OCI-LY7 (cell line): ENCODE measurements around the gene CNKSR2. TPM values are rescaled to one million over a fixed set of nuclear protein-coding genes. Genes with fewer than 3 reads are reported as not detected.

Experiments used
- BruUV-seq: library from RNA; stranded (reverse); fragments of 400-500 nt; replicated peaks from 2 replicates; lab custom pipeline; 2021; lab: Mats Ljungman, UMichigan
- CTCF ChIA-PET: fragments of 300-600 bp; sonication (Branson Sonifier 250); formaldehyde crosslinking; loops from one replicate; lab custom pipeline; 2022; ENCODE audit warnings: antibody characterized with exemption; ENCODE audit not compliant: unreplicated experiment; lab: Charles Lee
- POLR2A ChIA-PET: fragments of 300-600 bp; sonication (Branson Sonifier 250); formaldehyde crosslinking; loops from one replicate; lab custom pipeline; 2022; ENCODE audit warnings: antibody characterized with exemption; lab: Charles Lee
- DNase-seq: peaks from one replicate; pipeline ENCODE4 v3.0.0-alpha.2; 2015; ENCODE audit warnings: low spot score
- H2AFZ ChIP-seq: fragments of 200-600 bp; sonication (generic), shearing (Covaris generic); 2 replicates; pipeline ENCODE4 v1.6.1; 2014; ENCODE audit warnings: mild to moderate bottlenecking, antibody characterized with exemption, low read length, moderate library complexity
- H3K27ac ChIP-seq: fragments of 200-600 bp; sonication (generic); 2 replicates; pipeline ENCODE4 v1.5.1; 2014; ENCODE audit warnings: mixed run types, low read depth, mild to moderate bottlenecking, moderate library complexity, low read length, inconsistent platforms; ENCODE audit not compliant: poor library complexity, severe bottlenecking
- H3K36me3 ChIP-seq: fragments of 200-600 bp; sonication (generic); 2 replicates; pipeline ENCODE4 v1.6.1; 2014; ENCODE audit warnings: mild to moderate bottlenecking, antibody characterized with exemption, low read length, moderate library complexity, mixed read lengths; ENCODE audit not compliant: insufficient read depth
- H3K4me1 ChIP-seq: fragments of 200-600 bp; sonication (generic); 2 replicates; pipeline ENCODE4 v1.5.1; 2014; ENCODE audit warnings: mild to moderate bottlenecking, low read length; ENCODE audit not compliant: insufficient read depth, poor library complexity, severe bottlenecking
- H3K4me2 ChIP-seq: fragments of 200-600 bp; sonication (generic); 2 replicates; pipeline ENCODE4 v1.6.1; 2014; ENCODE audit warnings: mild to moderate bottlenecking, low read length
- H3K4me3 ChIP-seq: fragments of 200-600 bp; sonication (generic); 2 replicates; pipeline ENCODE4 v1.5.1; 2014; ENCODE audit warnings: mild to moderate bottlenecking, low read depth, low read length; ENCODE audit not compliant: poor library complexity, severe bottlenecking
- H3K79me2 ChIP-seq: fragments of 200-600 bp; sonication (generic); 2 replicates; pipeline ENCODE4 v1.6.1; 2016; ENCODE audit warnings: low read depth, mild to moderate bottlenecking, low read length, moderate library complexity, mixed read lengths; ENCODE audit not compliant: insufficient read depth
- H3K9me2 ChIP-seq: fragments of 200-600 bp; sonication (generic); 2 replicates; pipeline ENCODE4 v1.6.1; 2016; ENCODE audit warnings: mild to moderate bottlenecking, low read length, mixed read lengths; ENCODE audit not compliant: insufficient read depth
- H3K9me3 ChIP-seq: fragments of 200-600 bp; sonication (generic); 2 replicates; pipeline ENCODE4 v1.6.1; 2014; ENCODE audit warnings: mild to moderate bottlenecking, mixed run types, low read length, mixed read lengths
- H4K20me1 ChIP-seq: fragments of 200-600 bp; sonication (generic); 2 replicates; pipeline ENCODE4 v1.6.1; 2014; ENCODE audit warnings: mild to moderate bottlenecking, antibody characterized with exemption, low read length, moderate library complexity, mixed read lengths; ENCODE audit not compliant: insufficient read depth
- CTCF ChIP-seq: fragments of 200-600 bp; sonication (generic); conservative IDR thresholded peaks from 2 replicates; pipeline ENCODE4 v1.5.1; 2014; ENCODE audit warnings: mild to moderate bottlenecking, antibody characterized with exemption, low read length, moderate library complexity, mixed read lengths
- EZH2phosphoT487 ChIP-seq: fragments of 200-600 bp; sonication (generic); IDR thresholded peaks from 2 replicates; pipeline ENCODE4 v1.6.1; 2018; ENCODE audit warnings: low read depth, borderline replicate concordance, mild to moderate bottlenecking, mixed run types, antibody characterized with exemption, low read length, moderate library complexity, mixed read lengths
- intact Hi-C: fragments of 100-400 bp; cut with micrococcal nuclease; formaldehyde crosslinking; loops from one replicate; pipeline ENCODE4 v1.10.0; 2022; ENCODE audit not compliant: unreplicated experiment
- total RNA-seq, 2 experiments: library from RNA; depleted of rRNA in 1 of 2; stranded (reverse); fragments of >200 nt in 1 of 2; shearing (Covaris generic) in 1 of 2; gene quantifications; 2 replicates each; pipeline ENCODE4 v1.2.3, GENCODE V29; 2014 to 2022

The CNKSR2 gene
- total RNA-seq, 2 experiments from 2014 or later: not detected

GRCh38 chrX:21674430-21675186 is 300.4 kb downstream of the CNKSR2 start:
- Histone ChIP-seq H3K9me3 (no peaks in the 10 kb centered on the region), H4K20me1 (no peaks in the 10 kb centered on the region), H3K9me2 (no peaks in the 10 kb centered on the region), H3K27ac (no peak overlapping the region), H3K4me2 (no peak overlapping the region), H3K79me2 (no peaks in the 10 kb centered on the region), H2AFZ (no peak overlapping the region), H3K4me3 (no peak overlapping the region), H3K4me1 (no peaks in the 10 kb centered on the region), H3K36me3 (no peaks in the 10 kb centered on the region)
- no TSS peak for BruUV-seq
- ChIA-PET POLR2A (interaction anchor here (0.7 kb wide), 1 partner anchor 325 kb away, joined by 6 read pairs; no protein-coding TSS in a partner anchor), CTCF (no interaction called here)
- no peak for DNase-seq
- TF ChIP-seq EZH2phosphoT487 (no peak), CTCF (no peak)
- intact Hi-C loops: no loop called here

GRCh38 chrX:21675931-21676330 is 301.7 kb downstream of the CNKSR2 start:
- H3K4me1 ChIP-seq: no peaks in the 10 kb centered on the region
- H4K20me1 ChIP-seq: no peaks in the 10 kb centered on the region
- no peak overlapping the region for H3K4me2 ChIP-seq
- no peak for DNase-seq
- H3K4me3 ChIP-seq: no peak overlapping the region
- intact Hi-C loops: no loop called here
- no peaks in the 10 kb centered on the region for H3K79me2 ChIP-seq
- no peaks in the 10 kb centered on the region for H3K9me2 ChIP-seq
- H3K9me3 ChIP-seq: no peaks in the 10 kb centered on the region
- CTCF ChIA-PET: no interaction called here
- H3K36me3 ChIP-seq: no peaks in the 10 kb centered on the region
- TF ChIP-seq EZH2phosphoT487 (no peak), CTCF (no peak)
- POLR2A ChIA-PET: no interaction called here
- BruUV-seq: no TSS peak
- H2AFZ ChIP-seq: no peak overlapping the region
- no peak overlapping the region for H3K27ac ChIP-seq

- Histone ChIP-seq H3K79me2 (no peaks in the 10 kb centered on the region), H3K9me3 (no peaks in the 10 kb centered on the region), H3K27ac (no peak overlapping the region), H3K4me1 (no peaks in the 10 kb centered on the region), H3K9me2 (no peaks in the 10 kb centered on the region), H2AFZ (no peak overlapping the region), H4K20me1 (no peaks in the 10 kb centered on the region), H3K4me2 (no peak overlapping the region), H3K4me3 (no peak overlapping the region), H3K36me3 (no peaks in the 10 kb centered on the region)
- ChIA-PET CTCF (no interaction called here), POLR2A (no interaction called here)
- DNase-seq: no peak
- no peak for TF ChIP-seq CTCF
- no peak for TF ChIP-seq EZH2phosphoT487
- no TSS peak for BruUV-seq
- intact Hi-C loops: no loop called here
Measured at GRCh38 chrX:21678048-21678612, 303.9 kb downstream of the CNKSR2 start.
